GM12878 (cell line): ENCODE results near the gene LRRC45. TPM values are rescaled to one million over a fixed set of nuclear protein-coding genes. Genes with fewer than 3 reads are reported as not detected.

ENCODE experiments used
- BMI1 ChIP-seq: fragments of 450-650 bp; IDR thresholded peaks from 2 replicates; pipeline ENCODE4 v1.6.1; 2016; ENCODE audit warnings: mild to moderate bottlenecking, moderate library complexity, borderline replicate concordance
- CBX5 ChIP-seq: sonication (generic); IDR thresholded peaks from 2 replicates; pipeline ENCODE4 v1.6.1; 2016; ENCODE audit warnings: low read depth, moderate library complexity, mild to moderate bottlenecking, inconsistent platforms
- EED ChIP-seq: sonication (generic); IDR thresholded peaks from 2 replicates; pipeline ENCODE4 v1.6.1; 2016; ENCODE audit warnings: antibody characterized with exemption, low read depth
- FOXM1 ChIP-seq: IDR thresholded peaks from 2 replicates; pipeline ENCODE4 v1.6.1; 2012; ENCODE audit warnings: low read depth, mild to moderate bottlenecking, inconsistent platforms, low read length, moderate library complexity
- GABPA ChIP-seq: IDR thresholded peaks from 2 replicates; pipeline ENCODE4 v1.6.1; 2014; ENCODE audit warnings: antibody characterized with exemption, low read depth, mild to moderate bottlenecking, inconsistent platforms
- HCFC1 ChIP-seq: fragments of 150-350 bp; IDR thresholded peaks from 2 replicates; pipeline ENCODE4 v1.6.1; 2014; ENCODE audit warnings: low read length
- NFXL1 ChIP-seq: fragments of 450-650 bp; IDR thresholded peaks from 2 replicates; pipeline ENCODE4 v1.6.1; 2017; ENCODE audit warnings: antibody characterized with exemption, mild to moderate bottlenecking, borderline replicate concordance
- PAX5 ChIP-seq: IDR thresholded peaks from 2 replicates; pipeline ENCODE4 v1.6.1; 2011; ENCODE audit warnings: low read depth, low read length, borderline replicate concordance
- PML ChIP-seq: IDR thresholded peaks from 2 replicates; pipeline ENCODE4 v1.6.1; 2012; ENCODE audit warnings: low read length, inconsistent platforms
- POLR2AphosphoS5 ChIP-seq: IDR thresholded peaks from 2 replicates; pipeline ENCODE4 v1.6.1; 2011; ENCODE audit warnings: mild to moderate bottlenecking, low read length, inconsistent platforms
- RELA ChIP-seq: fragments of 450-650 bp; IDR thresholded peaks from 2 replicates; pipeline ENCODE4 v1.8.0; 2014; ENCODE audit warnings: borderline replicate concordance; ENCODE audit not compliant: partially characterized antibody
- STAT3 ChIP-seq: IDR thresholded peaks from 2 replicates; pipeline ENCODE4 v1.6.1; 2011; ENCODE audit warnings: low read depth, low read length, improper control_type of control experiment
- TAF1 ChIP-seq: IDR thresholded peaks from 2 replicates; pipeline ENCODE4 v1.6.1; 2011; ENCODE audit warnings: mild to moderate bottlenecking, low read depth, low read length, borderline replicate concordance
- TCF12 ChIP-seq: IDR thresholded peaks from 2 replicates; pipeline ENCODE4 v1.6.1; 2011; ENCODE audit warnings: low read depth, mild to moderate bottlenecking, low read length
- ZNF24 ChIP-seq: fragments of 450-650 bp; IDR thresholded peaks from 2 replicates; pipeline ENCODE4 v1.6.1; 2017; ENCODE audit warnings: antibody characterized with exemption, mild to moderate bottlenecking
- ZNF274 ChIP-seq: IDR thresholded peaks from one replicate; pipeline ENCODE4 v1.8.0; 2011; ENCODE audit not compliant: insufficient read length, insufficient read depth
- ZNF622 ChIP-seq: fragments of 450-650 bp; IDR thresholded peaks from 2 replicates; pipeline ENCODE4 v1.6.1; 2017; ENCODE audit warnings: mild to moderate bottlenecking, inconsistent platforms
- polyA plus RNA-seq, 11 experiments: library from polyadenylated mRNA; depleted of rRNA in 4 of 11; unstranded in 6 of 11; stranded (reverse) in 5 of 11; fragments of >200 nt; fragmentation: Nextera tagmentation in 4 of 11; fragmentation: Illumina TruSeq in 1 of 11; extraction: Ambion mirVana in 4 of 11; extraction: Trizol in 1 of 11; gene quantifications; 1 replicate in 1 of 11; 2 replicates in 10 of 11; pipeline versions ENCODE4 v1.2.1 to v1.2.3, GENCODE V29; 2011 to 2016; ENCODE audit warnings: inconsistent platforms in 2 of 11, missing spikeins in 2 of 11, low read depth in 1 of 11
- total RNA-seq, 4 experiments: library from RNA; depleted of rRNA in 3 of 4; stranded (reverse); fragments of >200 nt in 3 of 4; fragmentation: Illumina TruSeq in 1 of 4; extraction: Trizol in 1 of 4; gene quantifications; 2 replicates each; pipeline versions ENCODE4 v1.2.1 to v1.2.3, GENCODE V29; 2013 to 2021
- TF ChIP-seq, protein P1 (sequence below): fragments of 450-650 bp; formaldehyde crosslinking; IDR thresholded peaks from 2 replicates; pipeline ENCODE4 v1.5.0; 2022; ENCODE audit warnings: mild to moderate bottlenecking, missing genetic modification characterization
- TF ChIP-seq, protein P2 (sequence below): IDR thresholded peaks from 2 replicates; pipeline ENCODE4 v1.6.1; 2012; ENCODE audit warnings: low read depth, low read length, improper control_type of control experiment
- TF ChIP-seq, protein P3 (sequence below): fragments of 450-650 bp; IDR thresholded peaks from 2 replicates; pipeline ENCODE4 v1.6.1; 2017; ENCODE audit warnings: antibody characterized with exemption, mild to moderate bottlenecking, moderate library complexity
- TF ChIP-seq, protein P4 (sequence below): fragments of 450-650 bp; IDR thresholded peaks from 2 replicates; pipeline ENCODE4 v1.6.1; 2017; ENCODE audit warnings: mild to moderate bottlenecking

Gene LRRC45
- total and polyA plus RNA-seq, 10 of the 15 experiments (the other 5 are each of a cell fraction or from before 2014, with no cell fraction given): 0.03 to 27.7 (median 10.4) TPM

DNA sequence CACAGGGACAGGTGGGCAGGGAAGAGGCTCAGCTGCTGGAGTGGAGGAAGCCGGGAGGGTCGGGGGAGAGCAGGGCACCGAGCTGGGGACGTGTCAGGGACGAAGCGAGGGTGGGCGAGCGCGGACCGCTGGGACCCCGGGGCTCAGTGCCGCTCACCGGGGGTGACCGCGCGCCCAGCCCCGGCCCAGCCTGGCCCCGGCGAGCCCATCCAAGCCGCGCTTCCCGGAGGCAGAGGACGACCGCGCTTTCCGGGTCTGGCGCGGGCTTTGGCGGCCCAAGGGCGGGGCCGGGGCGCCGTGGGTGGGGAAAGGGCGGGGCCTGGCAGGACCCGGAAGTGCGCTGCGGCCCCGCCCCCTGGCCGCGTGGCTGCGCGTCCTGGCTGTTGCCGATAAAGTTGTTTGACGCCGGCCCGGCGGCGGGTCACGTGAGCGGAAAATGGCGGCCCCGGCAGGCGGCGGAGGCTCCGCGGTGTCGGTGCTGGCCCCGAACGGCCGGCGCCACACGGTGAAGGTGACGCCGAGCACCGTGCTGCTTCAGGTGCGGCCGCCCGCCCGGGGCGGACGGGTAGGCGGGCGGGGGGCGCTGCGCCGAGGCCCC is 45.8 kb upstream of the LRRC45 start, which contains the start of gene ASPSCR1 (continued):
- peak; percentile 82 for TF ChIP-seq POLR2AphosphoS5
- TF ChIP-seq GABPA: no peak
- TF ChIP-seq, protein P1, sequence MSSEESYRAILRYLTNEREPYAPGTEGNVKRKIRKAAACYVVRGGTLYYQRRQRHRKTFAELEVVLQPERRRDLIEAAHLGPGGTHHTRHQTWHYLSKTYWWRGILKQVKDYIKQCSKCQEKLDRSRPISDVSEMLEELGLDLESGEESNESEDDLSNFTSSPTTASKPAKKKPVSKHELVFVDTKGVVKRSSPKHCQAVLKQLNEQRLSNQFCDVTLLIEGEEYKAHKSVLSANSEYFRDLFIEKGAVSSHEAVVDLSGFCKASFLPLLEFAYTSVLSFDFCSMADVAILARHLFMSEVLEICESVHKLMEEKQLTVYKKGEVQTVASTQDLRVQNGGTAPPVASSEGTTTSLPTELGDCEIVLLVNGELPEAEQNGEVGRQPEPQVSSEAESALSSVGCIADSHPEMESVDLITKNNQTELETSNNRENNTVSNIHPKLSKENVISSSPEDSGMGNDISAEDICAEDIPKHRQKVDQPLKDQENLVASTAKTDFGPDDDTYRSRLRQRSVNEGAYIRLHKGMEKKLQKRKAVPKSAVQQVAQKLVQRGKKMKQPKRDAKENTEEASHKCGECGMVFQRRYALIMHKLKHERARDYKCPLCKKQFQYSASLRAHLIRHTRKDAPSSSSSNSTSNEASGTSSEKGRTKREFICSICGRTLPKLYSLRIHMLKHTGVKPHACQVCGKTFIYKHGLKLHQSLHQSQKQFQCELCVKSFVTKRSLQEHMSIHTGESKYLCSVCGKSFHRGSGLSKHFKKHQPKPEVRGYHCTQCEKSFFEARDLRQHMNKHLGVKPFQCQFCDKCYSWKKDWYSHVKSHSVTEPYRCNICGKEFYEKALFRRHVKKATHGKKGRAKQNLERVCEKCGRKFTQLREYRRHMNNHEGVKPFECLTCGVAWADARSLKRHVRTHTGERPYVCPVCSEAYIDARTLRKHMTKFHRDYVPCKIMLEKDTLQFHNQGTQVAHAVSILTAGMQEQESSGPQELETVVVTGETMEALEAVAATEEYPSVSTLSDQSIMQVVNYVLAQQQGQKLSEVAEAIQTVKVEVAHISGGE (CRISPR knock-in tag): no peak
- TF ChIP-seq, protein P2, sequence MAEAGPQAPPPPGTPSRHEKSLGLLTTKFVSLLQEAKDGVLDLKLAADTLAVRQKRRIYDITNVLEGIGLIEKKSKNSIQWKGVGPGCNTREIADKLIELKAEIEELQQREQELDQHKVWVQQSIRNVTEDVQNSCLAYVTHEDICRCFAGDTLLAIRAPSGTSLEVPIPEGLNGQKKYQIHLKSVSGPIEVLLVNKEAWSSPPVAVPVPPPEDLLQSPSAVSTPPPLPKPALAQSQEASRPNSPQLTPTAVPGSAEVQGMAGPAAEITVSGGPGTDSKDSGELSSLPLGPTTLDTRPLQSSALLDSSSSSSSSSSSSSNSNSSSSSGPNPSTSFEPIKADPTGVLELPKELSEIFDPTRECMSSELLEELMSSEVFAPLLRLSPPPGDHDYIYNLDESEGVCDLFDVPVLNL: no peak
- peak; percentile 71; the same call in 1 of the 2 replicates for TF ChIP-seq PML
- no peak for TF ChIP-seq FOXM1
- TF ChIP-seq ZNF274: no peak
- TF ChIP-seq PAX5: peak; percentile 64; the same call in 1 of the 2 replicates
- peak; percentile 79 for TF ChIP-seq HCFC1
- TF ChIP-seq, protein P3, sequence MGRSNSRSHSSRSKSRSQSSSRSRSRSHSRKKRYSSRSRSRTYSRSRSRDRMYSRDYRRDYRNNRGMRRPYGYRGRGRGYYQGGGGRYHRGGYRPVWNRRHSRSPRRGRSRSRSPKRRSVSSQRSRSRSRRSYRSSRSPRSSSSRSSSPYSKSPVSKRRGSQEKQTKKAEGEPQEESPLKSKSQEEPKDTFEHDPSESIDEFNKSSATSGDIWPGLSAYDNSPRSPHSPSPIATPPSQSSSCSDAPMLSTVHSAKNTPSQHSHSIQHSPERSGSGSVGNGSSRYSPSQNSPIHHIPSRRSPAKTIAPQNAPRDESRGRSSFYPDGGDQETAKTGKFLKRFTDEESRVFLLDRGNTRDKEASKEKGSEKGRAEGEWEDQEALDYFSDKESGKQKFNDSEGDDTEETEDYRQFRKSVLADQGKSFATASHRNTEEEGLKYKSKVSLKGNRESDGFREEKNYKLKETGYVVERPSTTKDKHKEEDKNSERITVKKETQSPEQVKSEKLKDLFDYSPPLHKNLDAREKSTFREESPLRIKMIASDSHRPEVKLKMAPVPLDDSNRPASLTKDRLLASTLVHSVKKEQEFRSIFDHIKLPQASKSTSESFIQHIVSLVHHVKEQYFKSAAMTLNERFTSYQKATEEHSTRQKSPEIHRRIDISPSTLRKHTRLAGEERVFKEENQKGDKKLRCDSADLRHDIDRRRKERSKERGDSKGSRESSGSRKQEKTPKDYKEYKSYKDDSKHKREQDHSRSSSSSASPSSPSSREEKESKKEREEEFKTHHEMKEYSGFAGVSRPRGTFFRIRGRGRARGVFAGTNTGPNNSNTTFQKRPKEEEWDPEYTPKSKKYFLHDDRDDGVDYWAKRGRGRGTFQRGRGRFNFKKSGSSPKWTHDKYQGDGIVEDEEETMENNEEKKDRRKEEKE: no peak
- peak; percentile 96 for TF ChIP-seq TAF1
- peak; percentile 91 for TF ChIP-seq RELA
- TF ChIP-seq STAT3: no peak
- TF ChIP-seq NFXL1: no peak
- TF ChIP-seq CBX5: no peak
- no peak for TF ChIP-seq EED
- TF ChIP-seq ZNF24: peak; percentile 49; the same call in 1 of the 2 replicates
- TF ChIP-seq TCF12: peak; percentile 57; the same call in 1 of the 2 replicates
- TF ChIP-seq BMI1: no peak
- TF ChIP-seq, protein P4, sequence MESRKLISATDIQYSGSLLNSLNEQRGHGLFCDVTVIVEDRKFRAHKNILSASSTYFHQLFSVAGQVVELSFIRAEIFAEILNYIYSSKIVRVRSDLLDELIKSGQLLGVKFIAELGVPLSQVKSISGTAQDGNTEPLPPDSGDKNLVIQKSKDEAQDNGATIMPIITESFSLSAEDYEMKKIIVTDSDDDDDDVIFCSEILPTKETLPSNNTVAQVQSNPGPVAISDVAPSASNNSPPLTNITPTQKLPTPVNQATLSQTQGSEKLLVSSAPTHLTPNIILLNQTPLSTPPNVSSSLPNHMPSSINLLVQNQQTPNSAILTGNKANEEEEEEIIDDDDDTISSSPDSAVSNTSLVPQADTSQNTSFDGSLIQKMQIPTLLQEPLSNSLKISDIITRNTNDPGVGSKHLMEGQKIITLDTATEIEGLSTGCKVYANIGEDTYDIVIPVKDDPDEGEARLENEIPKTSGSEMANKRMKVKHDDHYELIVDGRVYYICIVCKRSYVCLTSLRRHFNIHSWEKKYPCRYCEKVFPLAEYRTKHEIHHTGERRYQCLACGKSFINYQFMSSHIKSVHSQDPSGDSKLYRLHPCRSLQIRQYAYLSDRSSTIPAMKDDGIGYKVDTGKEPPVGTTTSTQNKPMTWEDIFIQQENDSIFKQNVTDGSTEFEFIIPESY: no peak
- TF ChIP-seq ZNF622: no peak
